Measurements from ENCODE around the gene TEAD4. TPM values are rescaled to one million over a fixed set of nuclear protein-coding genes. Genes with fewer than 3 reads are reported as not detected.

Gene TEAD4
- total RNA-seq, 4 donors from 2014 or later, result 14.8 to 34.3 (median 23.4) TPM

- TF ChIP-seq CTCF (IDR thresholded peaks at IDR 0.05) (no peak), POLR2A (IDR thresholded peaks at IDR 0.05) (no peak)
Measured at GRCh38 chr12:2939191-2939590, 20.0 kb upstream of the TEAD4 start.

GRCh38 chr12:2940564-2940963, 18.6 kb upstream of the TEAD4 start:
- intact Hi-C loops (cut with DNase I; ENCODE audit: low total_unique reads), result loop anchor here (10.0 kb wide), 1 partner anchor 86 kb away; the partner anchor contains the start of gene TEX52
- H3K4me3 ChIP-seq (ENCODE audit: low read depth, poor library complexity, severe bottlenecking), result no peak overlapping the region
- no peak for TF ChIP-seq CTCF (IDR thresholded peaks at IDR 0.05)
- no peak for TF ChIP-seq POLR2A (IDR thresholded peaks at IDR 0.05)
- DNase-seq (ENCODE audit: low spot score in 2 of 2), result no peak
- 60 to 64% methylated on average over 10 of the region's 10 CpGs for WGBS, 2 donors

More at GRCh38 chr12:2939191-2939590, 20.0 kb upstream of the TEAD4 start:
- DNase-seq (ENCODE audit: low spot score in 2 of 2), result no peak
- intact Hi-C loops (cut with DNase I; ENCODE audit: low total_unique reads), result no loop called here
- H3K4me3 ChIP-seq (ENCODE audit: low read depth, poor library complexity, severe bottlenecking), result no peak overlapping the region
- WGBS, 2 donors, result 88 to 93% methylated on average over 5 of the region's 5 CpGs

GRCh38 chr12:2941524-2941923, 17.7 kb upstream of the TEAD4 start:
- no peak overlapping the region for H3K4me3 ChIP-seq (ENCODE audit: low read depth, poor library complexity, severe bottlenecking)
- 86% methylated on average over 8 of the region's 8 CpGs for WGBS, 2 donors
- TF ChIP-seq CTCF (IDR thresholded peaks at IDR 0.05) (no peak), POLR2A (IDR thresholded peaks at IDR 0.05) (no peak)
- no peak for DNase-seq (ENCODE audit: low spot score in 2 of 2)
- intact Hi-C loops (cut with DNase I; ENCODE audit: low total_unique reads), result loop anchor here (10.0 kb wide), 1 partner anchor 87 kb away; the partner anchor contains the start of gene TEX52

- H3K4me3 ChIP-seq (ENCODE audit: low read depth, poor library complexity, severe bottlenecking), result no peak overlapping the region
- DNase-seq (ENCODE audit: low spot score in 2 of 2), result no peak
Measured at GRCh38 chr12:2944401-2945047, 14.7 kb upstream of the TEAD4 start.

GRCh38 chr12:2949411-2949810, 9.8 kb upstream of the TEAD4 start:
- H3K4me3 ChIP-seq (ENCODE audit: low read depth, poor library complexity, severe bottlenecking), result no peak overlapping the region
- intact Hi-C loops (cut with DNase I; ENCODE audit: low total_unique reads), result loop anchor here (10.0 kb wide), 1 partner anchor 95 kb away; the partner anchor contains the start of gene TEX52
- no peak for DNase-seq (ENCODE audit: low spot score in 2 of 2)
- WGBS, 2 donors, result 74 to 80% methylated on average over 4 of the region's 4 CpGs
- TF ChIP-seq POLR2A (IDR thresholded peaks at IDR 0.05), result no peak
- TF ChIP-seq CTCF (IDR thresholded peaks at IDR 0.05), result no peak

More at GRCh38 chr12:2944401-2945047, 14.7 kb upstream of the TEAD4 start:
- 38 to 39% methylated on average over 24 of the region's 24 CpGs for WGBS, 2 donors
- TF ChIP-seq CTCF (IDR thresholded peaks at IDR 0.05), result peak in 1 of 3 donors; percentile 45
- no peak for TF ChIP-seq POLR2A (IDR thresholded peaks at IDR 0.05)
- intact Hi-C loops (cut with DNase I; ENCODE audit: low total_unique reads), result loop anchor here (10.0 kb wide), 1 partner anchor 90 kb away; the partner anchor contains the start of gene TEX52
